H9 (cell line): Measurements from ENCODE around the gene ADAMTS2. TPM values are rescaled to one million over a fixed set of nuclear protein-coding genes. Genes with fewer than 3 reads are reported as not detected.

Experiments used
- DNase-seq: peaks from one replicate; pipeline ENCODE4 v3.0.0-alpha.2; 2017
- H2AFZ ChIP-seq: one replicate; pipeline ENCODE4 v1.6.1; 2013; ENCODE audit warnings: mild to moderate bottlenecking, low read length, control low read depth, moderate library complexity
- H2AK5ac ChIP-seq: 2 replicates; pipeline ENCODE4 v1.6.1; 2013; ENCODE audit warnings: low read length, control low read depth, mixed read lengths; ENCODE audit not compliant: insufficient read length
- H2BK120ac ChIP-seq: one replicate; pipeline ENCODE4 v1.6.1; 2013; ENCODE audit warnings: low read depth, mild to moderate bottlenecking, low read length, control low read depth, inconsistent platforms; ENCODE audit not compliant: poor library complexity, severe bottlenecking
- H2BK12ac ChIP-seq: 2 replicates; pipeline ENCODE4 v1.6.1; 2013; ENCODE audit warnings: low read length, control low read depth, mixed read lengths, low read depth; ENCODE audit not compliant: insufficient read length
- H2BK15ac ChIP-seq: 2 replicates; pipeline ENCODE4 v1.6.1; 2013; ENCODE audit warnings: low read depth, low read length, control low read depth
- H2BK20ac ChIP-seq: one replicate; pipeline ENCODE4 v1.6.1; 2013; ENCODE audit warnings: low read depth, mild to moderate bottlenecking, low read length, control low read depth, inconsistent platforms; ENCODE audit not compliant: poor library complexity, severe bottlenecking
- H2BK5ac ChIP-seq: 2 replicates; pipeline ENCODE4 v1.6.1; 2013; ENCODE audit warnings: low read length, control low read depth, mixed read lengths; ENCODE audit not compliant: insufficient read length
- H3K14ac ChIP-seq: 2 replicates; pipeline ENCODE4 v1.6.1; 2013; ENCODE audit warnings: low read length, control low read depth; ENCODE audit not compliant: insufficient read depth
- H3K18ac ChIP-seq: 2 replicates; pipeline ENCODE4 v1.6.1; 2013; ENCODE audit warnings: low read depth, mild to moderate bottlenecking, mixed read lengths, low read length, control low read depth; ENCODE audit not compliant: insufficient read length
- H3K23ac ChIP-seq: 2 replicates; pipeline ENCODE4 v1.6.1; 2013; ENCODE audit warnings: low read length, control low read depth, mixed read lengths, low read depth; ENCODE audit not compliant: insufficient read length
- H3K23me2 ChIP-seq: 2 replicates; pipeline ENCODE4 v1.6.1; 2013; ENCODE audit warnings: low read depth, mild to moderate bottlenecking, mixed read lengths, low read length, control low read depth; ENCODE audit not compliant: insufficient read length, poor library complexity, severe bottlenecking
- H3K27ac ChIP-seq: 2 replicates; pipeline ENCODE4 v1.5.1; 2013; ENCODE audit warnings: low read length, control low read depth, mixed read lengths, low read depth; ENCODE audit not compliant: insufficient read length
- H3K27me3 ChIP-seq: 2 replicates; pipeline ENCODE4 v1.6.1; 2013; ENCODE audit warnings: low read length, control low read depth, inconsistent platforms; ENCODE audit not compliant: insufficient read depth
- H3K4ac ChIP-seq: 2 replicates; pipeline ENCODE4 v1.6.1; 2013; ENCODE audit warnings: low read depth, mild to moderate bottlenecking, control low read depth, inconsistent platforms, low read length, moderate library complexity
- H3K4me1 ChIP-seq: 2 replicates; pipeline ENCODE4 v1.6.1; 2013; ENCODE audit warnings: low read length, control low read depth, inconsistent platforms; ENCODE audit not compliant: insufficient read depth
- H3K4me2 ChIP-seq: 2 replicates; pipeline ENCODE4 v1.6.1; 2013; ENCODE audit warnings: low read length, control low read depth, mixed read lengths; ENCODE audit not compliant: insufficient read length, insufficient read depth
- H3K56ac ChIP-seq: 2 replicates; pipeline ENCODE4 v1.6.1; 2013; ENCODE audit warnings: low read depth, mild to moderate bottlenecking, mixed read lengths, low read length, control low read depth; ENCODE audit not compliant: insufficient read length
- H3K79me1 ChIP-seq: 2 replicates; pipeline ENCODE4 v1.6.1; 2013; ENCODE audit warnings: low read depth, mild to moderate bottlenecking, moderate library complexity, low read length, control low read depth, inconsistent platforms; ENCODE audit not compliant: insufficient read depth, poor library complexity, severe bottlenecking
- H3K79me2 ChIP-seq: 2 replicates; pipeline ENCODE4 v1.6.1; 2013; ENCODE audit warnings: low read length, control low read depth, inconsistent platforms; ENCODE audit not compliant: insufficient read depth
- H3K9ac ChIP-seq: 2 replicates; pipeline ENCODE4 v1.6.1; 2013; ENCODE audit warnings: low read length, control low read depth, mixed read lengths; ENCODE audit not compliant: insufficient read length; ENCODE audit errors: extremely low read depth
- H3K9me3 ChIP-seq: one replicate; pipeline ENCODE4 v1.6.1; 2013; ENCODE audit warnings: low read depth, low read length, inconsistent platforms; ENCODE audit not compliant: control insufficient read depth
- H3T11ph ChIP-seq: one replicate; pipeline ENCODE4 v1.6.1; 2013; ENCODE audit warnings: mild to moderate bottlenecking, low read length, control low read depth, inconsistent platforms
- H4K20me1 ChIP-seq: one replicate; pipeline ENCODE4 v1.6.1; 2013; ENCODE audit not compliant: control insufficient read depth, insufficient read length, insufficient read depth
- H4K5ac ChIP-seq: 2 replicates; pipeline ENCODE4 v1.6.1; 2013; ENCODE audit warnings: low read depth, mild to moderate bottlenecking, mixed read lengths, low read length, control low read depth; ENCODE audit not compliant: insufficient read length
- H4K8ac ChIP-seq: replicated peaks from 2 replicates; pipeline ENCODE4 v1.6.1; 2013; ENCODE audit warnings: low read length, control low read depth, mixed read lengths, low read depth; ENCODE audit not compliant: insufficient read length
- H4K91ac ChIP-seq: 2 replicates; pipeline ENCODE4 v1.6.1; 2013; ENCODE audit warnings: low read depth, mild to moderate bottlenecking, moderate library complexity, mixed read lengths, low read length, control low read depth; ENCODE audit not compliant: insufficient read length
- H3K27ac Mint-ChIP-seq, 3 experiments: 2 replicates in 2 of 3; 3 replicates in 1 of 3; pipeline ENCODE4 v1.8.0; 2020 to 2021; ENCODE audit warnings: mixed read lengths in 3 of 3, mild to moderate bottlenecking in 1 of 3, moderate library complexity in 1 of 3
- H3K27me3 Mint-ChIP-seq: 2 replicates; pipeline ENCODE4 v1.8.0; 2021; ENCODE audit warnings: low read depth, mild to moderate bottlenecking, moderate library complexity, mixed read lengths
- H3K36me3 Mint-ChIP-seq, 3 experiments: 2 replicates in 2 of 3; 3 replicates in 1 of 3; pipeline ENCODE4 v1.8.0; 2020 to 2021; ENCODE audit warnings: low read depth in 3 of 3, mixed read lengths in 3 of 3; ENCODE audit not compliant: insufficient read depth in 1 of 3
- H3K4me1 Mint-ChIP-seq, 2 experiments: 2 replicates each; pipeline ENCODE4 v1.8.0; 2020; ENCODE audit warnings: mixed read lengths in 2 of 2
- H3K4me3 Mint-ChIP-seq, 2 experiments: 2 replicates in 1 of 2; 3 replicates in 1 of 2; pipeline ENCODE4 v1.8.0; 2020 to 2021; ENCODE audit warnings: mild to moderate bottlenecking in 2 of 2, mixed read lengths in 2 of 2, moderate library complexity in 1 of 2
- H3K9me3 Mint-ChIP-seq, 2 experiments: 2 replicates in 1 of 2; 3 replicates in 1 of 2; pipeline ENCODE4 v1.8.0; 2020; ENCODE audit warnings: mild to moderate bottlenecking in 2 of 2, mixed read lengths in 2 of 2, moderate library complexity in 1 of 2
- WGBS: extraction: QIAGEN DNeasy Blood & Tissue Kit; methylation state at CpG from one replicate; pipeline ENCODE4 v1.1.7; 2013; ENCODE audit warnings: missing lambda C conversion rate, low lambda C conversion rate, mixed read lengths; ENCODE audit not compliant: insufficient read length; ENCODE audit errors: extremely low coverage; 5-methylcytosine and 5-hydroxymethylcytosine counted together
- total RNA-seq: library from RNA; stranded (reverse); gene quantifications from 2 replicates; pipeline ENCODE4 v1.2.1, GENCODE V29; 2021
- TF ChIP-seq, protein P1 (sequence below): fragments of 200-600 bp; sonication (generic); conservative IDR thresholded peaks from 3 replicates; pipeline ENCODE4 v1.8.0; 2021; ENCODE audit warnings: antibody characterized with exemption, mild to moderate bottlenecking

ADAMTS2 gene
- total RNA-seq, 1 experiment from 2014 or later, result 5.4 TPM

DNA sequence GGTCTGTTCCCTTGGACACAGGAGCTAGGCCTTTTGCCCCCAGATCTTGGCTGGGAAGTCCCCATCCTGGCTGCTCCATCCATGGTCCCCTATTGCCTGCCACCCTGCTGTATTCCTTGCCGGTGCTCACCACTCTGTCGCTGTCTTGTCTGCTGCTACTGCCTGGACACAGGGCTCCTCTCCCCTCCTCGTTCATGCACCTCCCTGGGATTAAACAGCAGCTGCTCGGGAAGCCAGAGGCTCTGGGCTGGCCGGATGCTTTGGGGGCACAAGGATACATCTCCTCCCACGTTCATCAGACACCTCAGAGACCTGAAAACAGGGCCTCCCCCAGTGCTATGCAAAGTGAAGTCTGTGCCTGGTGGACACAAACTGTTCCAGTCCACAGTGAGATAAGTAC lies 174.7 kb downstream of the ADAMTS2 start:
- no CpG with 5 or more reads among the region's 6 CpGs for WGBS
- H3K27me3 ChIP-seq, result no peaks in the 10 kb centered on the region
- no peak for DNase-seq
- no peaks in the 10 kb centered on the region for H3K4me1 ChIP-seq
- peaks cover 7 to 15% of the 10 kb centered on the region in 2 experiments; a peak in 4 of 5 replicates for H3K9me3 Mint-ChIP-seq
- H2BK20ac ChIP-seq, result no peak overlapping the region
- no peaks in the 10 kb centered on the region for H4K20me1 ChIP-seq
- no peaks in the 10 kb centered on the region for H3K79me2 ChIP-seq
- no peak overlapping the region for H3K4me2 ChIP-seq
- H2BK5ac ChIP-seq, result no peak overlapping the region
- H3K56ac ChIP-seq, result no peak overlapping the region
- no peak overlapping the region for H3T11ph ChIP-seq
- no peak overlapping the region for H2AFZ ChIP-seq
- no peak overlapping the region for H3K4me3 Mint-ChIP-seq
- no peak overlapping the region for H2BK120ac ChIP-seq
- no peak overlapping the region for H3K23ac ChIP-seq
- peaks cover 0 to 6% (median 5%) of the 10 kb centered on the region in 3 experiments; a peak in 3 of 7 replicates for H3K36me3 Mint-ChIP-seq
- TF ChIP-seq, protein P1, sequence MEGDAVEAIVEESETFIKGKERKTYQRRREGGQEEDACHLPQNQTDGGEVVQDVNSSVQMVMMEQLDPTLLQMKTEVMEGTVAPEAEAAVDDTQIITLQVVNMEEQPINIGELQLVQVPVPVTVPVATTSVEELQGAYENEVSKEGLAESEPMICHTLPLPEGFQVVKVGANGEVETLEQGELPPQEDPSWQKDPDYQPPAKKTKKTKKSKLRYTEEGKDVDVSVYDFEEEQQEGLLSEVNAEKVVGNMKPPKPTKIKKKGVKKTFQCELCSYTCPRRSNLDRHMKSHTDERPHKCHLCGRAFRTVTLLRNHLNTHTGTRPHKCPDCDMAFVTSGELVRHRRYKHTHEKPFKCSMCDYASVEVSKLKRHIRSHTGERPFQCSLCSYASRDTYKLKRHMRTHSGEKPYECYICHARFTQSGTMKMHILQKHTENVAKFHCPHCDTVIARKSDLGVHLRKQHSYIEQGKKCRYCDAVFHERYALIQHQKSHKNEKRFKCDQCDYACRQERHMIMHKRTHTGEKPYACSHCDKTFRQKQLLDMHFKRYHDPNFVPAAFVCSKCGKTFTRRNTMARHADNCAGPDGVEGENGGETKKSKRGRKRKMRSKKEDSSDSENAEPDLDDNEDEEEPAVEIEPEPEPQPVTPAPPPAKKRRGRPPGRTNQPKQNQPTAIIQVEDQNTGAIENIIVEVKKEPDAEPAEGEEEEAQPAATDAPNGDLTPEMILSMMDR, result no peak
- H4K5ac ChIP-seq, result no peak overlapping the region
- no peak overlapping the region for H2BK12ac ChIP-seq
- no peaks in the 10 kb centered on the region for H3K9me3 ChIP-seq
- peaks cover 2% of the 10 kb centered on the region; the same call in 1 of the 2 replicates for H3K27me3 Mint-ChIP-seq
- H3K4me1 Mint-ChIP-seq, result no peaks in the 10 kb centered on the region
- no peak overlapping the region for H2AK5ac ChIP-seq
- no peak overlapping the region for H2BK15ac ChIP-seq
- H3K23me2 ChIP-seq, result no peaks in the 10 kb centered on the region
- no peak overlapping the region; a peak in 1 of 7 replicates for H3K27ac Mint-ChIP-seq
- no peak overlapping the region for H3K4ac ChIP-seq
- no peak overlapping the region for H3K18ac ChIP-seq
- H3K14ac ChIP-seq, result no peak overlapping the region
- no peak overlapping the region for H3K27ac ChIP-seq
- H3K9ac ChIP-seq, result no peak overlapping the region
- H4K8ac ChIP-seq, result no peak overlapping the region
- H3K79me1 ChIP-seq, result no peaks in the 10 kb centered on the region
- H4K91ac ChIP-seq, result no peak overlapping the region
